Endothelial cell of umbilical vein (primary cell): ENCODE measurements around the gene OR5D18. TPM values are rescaled to one million over a fixed set of nuclear protein-coding genes. Genes with fewer than 3 reads are reported as not detected.

ENCODE experiments used
- BruUV-seq: library from RNA; stranded (reverse); fragments of 400-500 nt; replicated peaks from 2 replicates; lab custom pipeline; 2021; lab: Mats Ljungman, UMichigan
- CTCF ChIA-PET: fragments of 300-600, 350-600 bp; sonication (Branson Sonifier 250); formaldehyde crosslinking; loops from one replicate; lab custom pipeline; 2021; ENCODE audit warnings: antibody characterized with exemption, inconsistent platforms; lab: Charles Lee
- POLR2A ChIA-PET: fragments of 300-600, 350-600 bp; sonication (Branson Sonifier 250); formaldehyde crosslinking; loops from one replicate; lab custom pipeline; 2021; ENCODE audit warnings: antibody characterized with exemption, inconsistent platforms; lab: Charles Lee
- DNase-seq: peaks from one replicate; pipeline ENCODE4 v3.0.0-alpha.2; 2011; ENCODE audit warnings: low read depth, low spot score
- FAIRE-seq: peaks from 2 replicates; lab custom pipeline; 2011; peaks lifted over from hg19 to GRCh38; lab: Jason Lieb, UNC
- H2AFZ ChIP-seq: 2 replicates; pipeline ENCODE4 v1.6.0; 2012; ENCODE audit warnings: low read depth, low read length, control low read depth, inconsistent platforms
- H3K27ac ChIP-seq: 2 replicates; pipeline ENCODE4 v1.5.1; 2011; ENCODE audit warnings: low read depth, mild to moderate bottlenecking, control low read depth, low read length, moderate library complexity; ENCODE audit not compliant: insufficient read depth
- H3K27me3 ChIP-seq, 2 experiments: 2 replicates each; pipeline versions ENCODE4 v1.6.0 to v1.6.1; 2011; ENCODE audit warnings: low read length in 2 of 2, mixed read lengths in 1 of 2; ENCODE audit not compliant: control insufficient read depth in 2 of 2, insufficient read depth in 2 of 2
- H3K36me3 ChIP-seq, 2 experiments: 2 replicates in 1 of 2; 3 replicates in 1 of 2; pipeline ENCODE4 v1.5.1; 2011; ENCODE audit warnings: low read length in 2 of 2, mild to moderate bottlenecking in 1 of 2, moderate library complexity in 1 of 2; ENCODE audit not compliant: control insufficient read depth in 2 of 2, insufficient read depth in 2 of 2; ENCODE audit errors: extremely low read depth in 1 of 2
- H3K4me1 ChIP-seq: 3 replicates; pipeline ENCODE4 v1.5.1; 2011; ENCODE audit warnings: mild to moderate bottlenecking, low read length; ENCODE audit not compliant: control insufficient read depth, insufficient read depth; ENCODE audit errors: extremely low read depth
- H3K4me2 ChIP-seq: 2 replicates; pipeline ENCODE4 v1.6.1; 2011; ENCODE audit warnings: low read length, control low read depth, mixed read lengths; ENCODE audit not compliant: insufficient read depth
- H3K4me3 ChIP-seq, 3 experiments: fragments of 200-600 bp in 1 of 3; sonication (generic), shearing (Covaris generic) in 1 of 3; replicated peaks in 1 of 3; 2 replicates each; pipeline ENCODE4 v1.5.1; 2011 to 2016; ENCODE audit warnings: control low read depth in 3 of 3, low read length in 3 of 3, mild to moderate bottlenecking in 2 of 3, inconsistent platforms in 1 of 3, low read depth in 1 of 3, moderate library complexity in 1 of 3; ENCODE audit not compliant: insufficient read depth in 1 of 3
- H3K79me2 ChIP-seq: 2 replicates; pipeline ENCODE4 v1.6.0; 2012; ENCODE audit warnings: low read length, inconsistent platforms; ENCODE audit not compliant: control insufficient read depth, insufficient read depth
- H3K9ac ChIP-seq: replicated peaks from 2 replicates; pipeline ENCODE3; 2011; ENCODE audit warnings: low read length, control low read depth; ENCODE audit not compliant: insufficient read depth; ENCODE audit errors: extremely low read depth
- H3K9me1 ChIP-seq: replicated peaks from 3 replicates; pipeline ENCODE4 v1.6.0; 2011; ENCODE audit warnings: mild to moderate bottlenecking, low read length; ENCODE audit not compliant: control insufficient read depth, insufficient read depth; ENCODE audit errors: extremely low read depth
- H3K9me3 ChIP-seq: replicated peaks from 2 replicates; pipeline ENCODE4 v1.5.1; 2012; ENCODE audit warnings: low read length, inconsistent platforms; ENCODE audit not compliant: control insufficient read depth, insufficient read depth
- H4K20me1 ChIP-seq: replicated peaks from 2 replicates; pipeline ENCODE3; 2011; ENCODE audit warnings: mild to moderate bottlenecking, low read length; ENCODE audit not compliant: control insufficient read depth, insufficient read depth; ENCODE audit errors: extremely low read depth
- CTCF ChIP-seq, 2 donors: IDR thresholded peaks; 1 replicate in 1 of 2; 2 replicates in 1 of 2; pipeline ENCODE4 v1.5.1; 2011; ENCODE audit warnings: low read length in 2 of 2, mild to moderate bottlenecking in 2 of 2, moderate library complexity in 2 of 2, control low read depth in 1 of 2, inconsistent platforms in 1 of 2, low read depth in 1 of 2; ENCODE audit not compliant: insufficient read depth in 1 of 2; ENCODE audit errors: extremely low read depth in 1 of 2
- EZH2 ChIP-seq: IDR thresholded peaks from 2 replicates; pipeline ENCODE4 v1.6.1; 2012; ENCODE audit warnings: borderline replicate concordance, low read depth, mild to moderate bottlenecking, moderate library complexity, low read length, inconsistent platforms; ENCODE audit not compliant: severe bottlenecking
- FOS ChIP-seq: IDR thresholded peaks from 2 replicates; pipeline ENCODE4 v1.6.1; 2011; ENCODE audit warnings: mild to moderate bottlenecking, low read length, moderate library complexity, borderline replicate concordance; ENCODE audit not compliant: insufficient read depth
- GATA2 ChIP-seq: IDR thresholded peaks from 2 replicates; pipeline ENCODE4 v1.7.0; 2011; ENCODE audit warnings: low read depth, mild to moderate bottlenecking, moderate library complexity, mixed read lengths, low read length; ENCODE audit not compliant: insufficient read length, insufficient read depth
- JUN ChIP-seq: IDR thresholded peaks from 2 replicates; pipeline ENCODE4 v1.6.1; 2011; ENCODE audit warnings: borderline replicate concordance, low read depth; ENCODE audit not compliant: insufficient read length, insufficient read depth
- MAX ChIP-seq: IDR thresholded peaks from 2 replicates; pipeline ENCODE4 v1.6.1; 2011; ENCODE audit not compliant: insufficient read depth, insufficient read length
- MYC ChIP-seq: IDR thresholded peaks from one replicate; pipeline ENCODE4 v1.6.1; 2011; ENCODE audit warnings: mild to moderate bottlenecking, low read depth, low read length
- POLR2A ChIP-seq: IDR thresholded peaks from 2 replicates; pipeline ENCODE4 v1.6.1; 2012; ENCODE audit warnings: low read depth, mild to moderate bottlenecking, control low read depth, low read length
- POLR2AphosphoS5 ChIP-seq: IDR thresholded peaks from 2 replicates; pipeline ENCODE4 v1.6.1; 2012; ENCODE audit warnings: low read depth, mild to moderate bottlenecking, control low read depth, low read length, moderate library complexity; ENCODE audit not compliant: insufficient read depth
- dilution Hi-C: fragments of 300-500 bp; cut with MboI; formaldehyde crosslinking; loops from one replicate; pipeline ENCODE4 v1.15.0; 2019; ENCODE audit warnings: low sequenced_read_pairs; ENCODE audit not compliant: extremely low pct_ligation_motif_present
- intact Hi-C: fragments of 100-400 bp; cut with micrococcal nuclease; formaldehyde crosslinking; loops from one replicate; pipeline ENCODE4 v1.10.0; 2022
- polyA plus RNA-seq, 4 experiments: library from polyadenylated mRNA; depleted of rRNA in 3 of 4; stranded (reverse) in 3 of 4; unstranded in 1 of 4; fragments of >200 nt; gene quantifications; 2 replicates each; pipeline versions ENCODE4 v1.2.1 to v1.2.3, GENCODE V29; 2011 to 2012; ENCODE audit warnings: missing spikeins in 1 of 4
- total RNA-seq: library from RNA; stranded (reverse); gene quantifications from 2 replicates; pipeline ENCODE4 v1.2.3, GENCODE V29; 2021

Gene OR5D18
- total and polyA plus RNA-seq, 2 donors (not counting 3 experiments of a cell fraction or from before 2014, with no cell fraction given), result not detected

GRCh38 chr11:55773138-55773537 is 46.3 kb upstream of the OR5D18 start, which contains the start of gene OR5D13:
OR5D13 (plus strand) TSS chr11:55773438; CDS start chr11:55773438, 0 bp downstream.
- Histone ChIP-seq H3K36me3 (no peaks in the 10 kb centered on the region), H3K4me1 (no peaks in the 10 kb centered on the region), H3K79me2 (no peaks in the 10 kb centered on the region), H4K20me1 (no peaks in the 10 kb centered on the region), H3K9me3 (peaks cover 2% of the 10 kb centered on the region), H3K9ac (no peak within 1 kb of the TSS), H3K27me3 (no peaks in the 10 kb centered on the region), H2AFZ (no peak within 1 kb of the TSS), H3K4me2 (no peak within 1 kb of the TSS), H3K27ac (no peak within 1 kb of the TSS), H3K9me1 (no peaks in the 10 kb centered on the region), H3K4me3 (no peak within 1 kb of the TSS)
- dilution Hi-C loops (no loop called here), intact Hi-C loops (no loop called here)
- TF ChIP-seq FOS, result no peak
- TF ChIP-seq EZH2, result no peak
- no peak for TF ChIP-seq POLR2AphosphoS5
- TF ChIP-seq GATA2, result no peak
- CTCF ChIA-PET, result no interaction called here
- POLR2A ChIA-PET, result no interaction called here
- DNase-seq, result no peak
- no peak for FAIRE-seq
- BruUV-seq, result no TSS peak

- Histone ChIP-seq H4K20me1 (no peaks in the 10 kb centered on the region), H3K4me1 (no peaks in the 10 kb centered on the region), H3K4me2 (no peak overlapping the region), H2AFZ (no peak overlapping the region), H3K9me3 (no peaks in the 10 kb centered on the region), H3K9me1 (no peaks in the 10 kb centered on the region), H3K36me3 (no peaks in the 10 kb centered on the region), H3K27me3 (no peaks in the 10 kb centered on the region), H3K4me3 (no peak overlapping the region), H3K79me2 (no peaks in the 10 kb centered on the region), H3K27ac (no peak overlapping the region), H3K9ac (no peak overlapping the region)
- no TSS peak for BruUV-seq
- dilution Hi-C loops (no loop called here), intact Hi-C loops (no loop called here)
- no peak for TF ChIP-seq POLR2AphosphoS5
- no peak for TF ChIP-seq JUN
- no peak for TF ChIP-seq FOS
- no peak for TF ChIP-seq CTCF (IDR thresholded peaks at IDR 0.05; ENCODE audit: extremely low read depth in 1 of 2, insufficient read depth in 1 of 2, low read depth in 1 of 2, low read length in 2 of 2)
- TF ChIP-seq POLR2A, result no peak
- TF ChIP-seq EZH2, result no peak
- TF ChIP-seq GATA2, result no peak
- no peak for TF ChIP-seq MAX
- TF ChIP-seq MYC, result no peak
- CTCF ChIA-PET, result no interaction called here
- FAIRE-seq (no peak), DNase-seq (no peak)
- POLR2A ChIA-PET, result no interaction called here
Observed at GRCh38 chr11:55791606-55792005, 27.8 kb upstream of the OR5D18 start.
